Activated CD4-positive, alpha-beta T cell treated with anti-CD3 and anti-CD28 coated beads, Interleukin-2, amount 50 U/mL, for 24 hours (primary cell): ENCODE measurements around the gene C11orf54.
"Not testable (repeated sequence)": the region's sequence is repeated elsewhere in the genome, so short reads cannot be mapped to it uniquely, and the experiment has no call there.

Source experiments
- DNase-seq, 2 donors: peaks; one replicate each; pipeline ENCODE4 v3.0.0-alpha.2; 2020; ENCODE audit warnings: low read depth in 1 of 2, low spot score in 1 of 2

C11orf54 gene

GRCh38 chr11:93734427-93735222, 6.8 kb upstream of the C11orf54 start:
- DNase-seq: no peak

GRCh38 chr11:93735627-93736026, 5.8 kb upstream of the C11orf54 start:
- no peak for DNase-seq

- DNase-seq: no peak
Observed at GRCh38 chr11:93736129-93736528, 5.3 kb upstream of the C11orf54 start.

GRCh38 chr11:93737904-93738612, 3.4 kb upstream of the C11orf54 start:
- DNase-seq: peak in 1 of 2 donors; percentile 37

GRCh38 chr11:93738647-93739081, 2.8 kb upstream of the C11orf54 start:
- DNase-seq: no peak

GRCh38 chr11:93740031-93740729, 1.3 kb upstream of the C11orf54 start:
- peak; percentile 27 to 37 for DNase-seq

GRCh38 chr11:93740730-93741093, 760 bp upstream of the C11orf54 start:
- DNase-seq: peak; percentile 49 to 63

GRCh38 chr11:93741882-93742226, 382 bp downstream of the C11orf54 start:
- no peak for DNase-seq

GRCh38 chr11:93743291-93743690, 1.8 kb downstream of the C11orf54 start:
- DNase-seq: no peak

- no peak for DNase-seq
Observed at GRCh38 chr11:93744669-93745004, 3.2 kb downstream of the C11orf54 start.

- DNase-seq: not testable (repeated sequence)
Observed at GRCh38 chr11:93745005-93745755, 3.7 kb downstream of the C11orf54 start.

- DNase-seq: no peak
Observed at GRCh38 chr11:93746101-93746500, 4.6 kb downstream of the C11orf54 start.

GRCh38 chr11:93747122-93747521, 5.7 kb downstream of the C11orf54 start:
- DNase-seq: no peak

- no peak for DNase-seq
Observed at GRCh38 chr11:93751001-93751400, 9.5 kb downstream of the C11orf54 start.

GRCh38 chr11:93753241-93753640, 11.8 kb downstream of the C11orf54 start:
- no peak for DNase-seq

GRCh38 chr11:93756748-93757147, 15.3 kb downstream of the C11orf54 start:
- DNase-seq: no peak

GRCh38 chr11:93757301-93757700, 15.8 kb downstream of the C11orf54 start:
- DNase-seq: no peak

- DNase-seq: no peak
Observed at GRCh38 chr11:93757924-93758865, 16.7 kb downstream of the C11orf54 start.

GRCh38 chr11:93759123-93759522, 17.7 kb downstream of the C11orf54 start:
- not testable (repeated sequence) for DNase-seq

GRCh38 chr11:93761910-93762309, 20.4 kb downstream of the C11orf54 start:
- DNase-seq: no peak
